ENCODE data around the gene SCAMP5.
A peak's percentile ranks its signal among the peaks of the same experiment; 100 is the strongest.

Gene SCAMP5

GRCh38 chr15:74960995-74961588 is 34.3 kb upstream of the SCAMP5 start:
- no peak overlapping the region for H3K27ac ChIP-seq
- TF ChIP-seq ZFX (IDR thresholded peaks at IDR 0.05; ENCODE audit: borderline replicate concordance) (no peak), CTCF (IDR thresholded peaks at IDR 0.05) (no peak)

- no peak overlapping the region for H3K27ac ChIP-seq
- TF ChIP-seq ZFX (IDR thresholded peaks at IDR 0.05; ENCODE audit: borderline replicate concordance) (no peak), CTCF (IDR thresholded peaks at IDR 0.05) (no peak)
Observed at GRCh38 chr15:74961616-74962015, 33.7 kb upstream of the SCAMP5 start.

- H3K27ac ChIP-seq = no peak overlapping the region
- TF ChIP-seq CTCF (IDR thresholded peaks at IDR 0.05) (no peak), ZFX (IDR thresholded peaks at IDR 0.05; ENCODE audit: borderline replicate concordance) (no peak)
Observed at GRCh38 chr15:74962219-74962618, 33.1 kb upstream of the SCAMP5 start.

GRCh38 chr15:74962671-74963070 is 32.7 kb upstream of the SCAMP5 start:
- TF ChIP-seq ZFX (IDR thresholded peaks at IDR 0.05; ENCODE audit: borderline replicate concordance) (no peak), CTCF (IDR thresholded peaks at IDR 0.05) (no peak)

GRCh38 chr15:74963213-74963612 is 32.1 kb upstream of the SCAMP5 start:
- TF ChIP-seq ZFX (IDR thresholded peaks at IDR 0.05; ENCODE audit: borderline replicate concordance) (no peak), CTCF (IDR thresholded peaks at IDR 0.05) (no peak)

More at GRCh38 chr15:74962671-74963070, 32.7 kb upstream of the SCAMP5 start:
- no peak overlapping the region for H3K27ac ChIP-seq

GRCh38 chr15:74964794-74965193 is 30.6 kb upstream of the SCAMP5 start:
- no peak overlapping the region for H3K27ac ChIP-seq
- no peak for TF ChIP-seq ZFX (IDR thresholded peaks at IDR 0.05; ENCODE audit: borderline replicate concordance)
- no peak for TF ChIP-seq CTCF (IDR thresholded peaks at IDR 0.05)

More at GRCh38 chr15:74963213-74963612, 32.1 kb upstream of the SCAMP5 start:
- no peak overlapping the region for H3K27ac ChIP-seq

GRCh38 chr15:74967670-74968069 is 27.7 kb upstream of the SCAMP5 start:
- TF ChIP-seq ZFX (IDR thresholded peaks at IDR 0.05; ENCODE audit: borderline replicate concordance) = no peak
- no peak overlapping the region for H3K27ac ChIP-seq

- peak; percentile 8; the same call in 1 of the 2 replicates for TF ChIP-seq CTCF (IDR thresholded peaks at IDR 0.05)
- TF ChIP-seq ZFX (IDR thresholded peaks at IDR 0.05; ENCODE audit: borderline replicate concordance) = no peak
- H3K27ac ChIP-seq = no peak overlapping the region
Observed at GRCh38 chr15:74976159-74976558, 19.2 kb upstream of the SCAMP5 start.
